ENCODE results near the gene CDKN1C.

CDKN1C gene

DNA sequence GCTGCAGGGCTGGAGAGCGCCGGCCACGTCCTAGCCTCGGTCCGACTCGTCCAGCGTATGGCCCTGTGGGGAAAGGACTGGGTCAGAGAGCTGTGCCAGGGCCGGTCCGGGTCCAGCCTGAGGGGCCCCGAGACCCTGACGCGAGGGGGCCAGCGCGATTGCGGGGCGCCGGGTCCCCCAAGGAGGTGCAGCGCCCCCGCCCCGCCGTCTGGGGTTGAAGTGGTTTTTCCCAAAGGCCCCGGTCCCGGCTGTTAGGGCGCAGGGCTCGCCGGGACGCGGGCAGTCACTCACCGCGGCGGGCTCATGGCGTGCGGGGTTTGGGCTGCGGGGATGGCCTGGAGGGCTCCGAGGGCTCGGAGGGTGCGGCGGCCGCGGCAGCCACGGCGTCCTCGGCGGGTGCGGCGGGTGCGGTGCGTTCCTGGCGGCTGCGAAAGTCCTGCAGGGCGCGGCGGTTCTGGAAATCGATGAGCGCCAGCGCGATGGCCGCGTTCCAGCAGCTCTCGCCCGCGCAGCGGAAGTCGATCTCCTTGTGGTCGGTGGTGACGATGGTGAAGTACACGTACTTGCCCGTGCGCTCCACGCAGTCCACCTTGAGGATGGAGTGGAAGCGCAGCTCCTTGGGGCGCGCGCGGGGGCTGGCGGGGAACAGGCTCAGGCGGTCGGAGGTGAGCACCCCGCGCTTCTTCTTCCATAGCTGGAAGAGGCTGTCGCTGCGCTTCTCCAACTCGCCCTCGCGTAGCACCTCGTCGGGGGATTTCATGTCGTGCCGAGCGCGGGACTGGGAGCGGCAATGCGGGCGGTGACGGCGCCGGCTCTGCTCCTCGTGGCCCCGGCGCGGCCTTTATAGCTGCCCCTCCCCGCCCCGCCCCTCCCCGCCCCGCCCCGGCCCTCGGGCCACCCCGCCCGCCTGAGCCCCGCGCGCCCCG is 43.3 kb upstream of the CDKN1C start, which contains the start of gene PHLDA2:
PHLDA2 (minus strand) TSS at position 816 of the 926 bp plus-strand sequence; CDS start at position 760, 56 bp downstream.
- CTCF ChIA-PET: interaction anchor here (0.7 to 1.0 kb wide), 2 partner anchors 26 to 287 kb away, joined by 3 to 4 read pairs; no protein-coding TSS in a partner anchor
- peak; percentile 66 for DNase-seq (ENCODE audit: extremely low spot score)
- POLR2A ChIA-PET: interaction anchor here (0.7 to 1.7 kb wide), 9 partner anchors 9 to 129 kb away, joined by 3 to 10 read pairs (median 6); a partner anchor contains a TSS
- TF ChIP-seq L3MBTL2 (conservative IDR thresholded peaks at IDR 0.05): peak; percentile 81
- TF ChIP-seq, protein P1, sequence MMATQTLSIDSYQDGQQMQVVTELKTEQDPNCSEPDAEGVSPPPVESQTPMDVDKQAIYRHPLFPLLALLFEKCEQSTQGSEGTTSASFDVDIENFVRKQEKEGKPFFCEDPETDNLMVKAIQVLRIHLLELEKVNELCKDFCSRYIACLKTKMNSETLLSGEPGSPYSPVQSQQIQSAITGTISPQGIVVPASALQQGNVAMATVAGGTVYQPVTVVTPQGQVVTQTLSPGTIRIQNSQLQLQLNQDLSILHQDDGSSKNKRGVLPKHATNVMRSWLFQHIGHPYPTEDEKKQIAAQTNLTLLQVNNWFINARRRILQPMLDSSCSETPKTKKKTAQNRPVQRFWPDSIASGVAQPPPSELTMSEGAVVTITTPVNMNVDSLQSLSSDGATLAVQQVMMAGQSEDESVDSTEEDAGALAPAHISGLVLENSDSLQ (IDR thresholded peaks at IDR 0.05): no peak

DNA sequence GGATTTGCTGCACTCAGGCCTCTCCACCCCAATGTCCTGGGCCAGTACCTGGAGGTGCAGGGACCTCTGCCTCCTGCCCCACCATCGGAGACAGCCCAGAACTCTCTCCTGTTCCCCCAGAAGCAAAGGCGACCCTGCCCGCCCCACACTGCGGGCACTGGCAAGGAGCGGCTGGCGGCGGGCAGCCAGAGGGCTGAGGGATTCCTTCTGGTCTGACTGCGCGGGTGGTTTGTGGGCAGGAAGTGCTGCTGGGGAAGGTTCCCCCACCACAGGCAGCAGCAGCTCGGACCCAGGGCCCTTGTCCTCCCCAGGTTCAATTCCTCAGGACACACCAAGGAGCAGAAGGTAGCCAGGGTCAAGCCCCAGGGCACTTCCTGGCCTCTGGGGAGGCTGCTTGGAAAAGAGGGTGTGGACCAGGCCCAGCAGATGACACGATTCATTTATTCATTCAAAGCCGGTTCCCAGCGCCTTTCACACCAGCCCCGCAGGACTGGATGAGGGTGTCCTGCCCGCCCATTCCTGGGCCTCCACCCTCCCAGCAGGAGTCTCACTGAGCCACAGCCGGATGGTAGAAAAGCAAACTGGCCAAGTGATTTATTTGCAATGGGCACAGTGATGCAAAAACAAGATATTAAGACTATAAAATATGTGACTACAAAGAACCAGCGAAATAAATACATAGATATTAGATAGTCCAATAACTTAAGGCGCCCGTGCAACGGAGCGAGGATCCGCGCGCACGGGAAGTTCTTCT is 42.5 kb upstream of the CDKN1C start:
- no peak for TF ChIP-seq LEF1 (IDR thresholded peaks at IDR 0.05; ENCODE audit: borderline replicate concordance)
- no peak for TF ChIP-seq TARDBP (IDR thresholded peaks at IDR 0.05)
- no peak for TF ChIP-seq HDGF (IDR thresholded peaks at IDR 0.05; ENCODE audit: borderline replicate concordance)
- TF ChIP-seq FOXM1 (IDR thresholded peaks at IDR 0.05; ENCODE audit: borderline replicate concordance): no peak
- no peak for TF ChIP-seq FOXK2 (IDR thresholded peaks at IDR 0.05)
- no peak for TF ChIP-seq ZNF384 (IDR thresholded peaks at IDR 0.05)
- ChIA-PET CTCF (no interaction called here), POLR2A (interaction anchor here (0.9 to 1.4 kb wide), 2 partner anchors 8 to 130 kb away, joined by 3 to 6 read pairs; no protein-coding TSS in a partner anchor)
- no peak for DNase-seq (ENCODE audit: extremely low spot score)

DNA sequence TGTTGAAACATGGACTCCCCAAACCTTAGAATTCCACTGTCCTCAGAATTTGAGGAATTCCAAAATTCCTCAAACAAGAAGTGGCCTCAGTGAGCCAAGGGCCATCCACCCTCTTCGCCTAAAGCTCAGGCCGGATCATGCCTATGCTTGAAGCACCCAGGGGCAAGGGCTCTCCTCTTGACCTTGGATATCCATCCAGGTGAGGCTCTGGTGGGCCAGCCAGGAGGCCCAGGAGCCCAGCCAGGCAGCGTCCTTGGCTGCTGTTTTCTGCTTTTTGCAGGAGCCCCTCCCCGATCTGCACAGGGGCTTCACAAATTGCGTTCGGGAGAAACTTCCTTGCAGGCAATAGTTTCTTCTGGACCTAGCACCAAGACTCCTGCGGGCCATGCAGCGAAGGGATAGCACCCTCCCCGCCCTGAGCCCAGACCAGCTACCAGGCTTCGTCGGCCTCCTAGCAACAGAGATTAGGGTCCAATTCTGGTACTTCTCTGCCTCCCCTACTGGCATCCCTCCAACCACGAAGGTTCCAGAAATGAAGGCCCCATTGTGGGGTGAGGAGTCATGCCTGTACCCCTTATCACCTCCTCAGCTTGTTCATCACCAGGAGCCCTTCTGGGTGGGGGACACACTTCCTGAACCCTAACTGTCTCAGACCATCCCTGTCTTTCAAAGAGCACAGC is 41.7 kb upstream of the CDKN1C start:
- POLR2A ChIA-PET: interaction anchor here (1.3 kb wide), 1 partner anchor 65 kb away, joined by 3 read pairs; the partner anchor contains the start of gene NAP1L4
- TF ChIP-seq TARDBP (IDR thresholded peaks at IDR 0.05) (no peak), FOXA1 (IDR thresholded peaks at IDR 0.05) (no peak), ZNF384 (IDR thresholded peaks at IDR 0.05) (no peak), SP1 (IDR thresholded peaks at IDR 0.05) (no peak), FOXM1 (IDR thresholded peaks at IDR 0.05; ENCODE audit: borderline replicate concordance) (no peak), LEF1 (IDR thresholded peaks at IDR 0.05; ENCODE audit: borderline replicate concordance) (no peak), L3MBTL2 (conservative IDR thresholded peaks at IDR 0.05) (no peak), BHLHE40 (IDR thresholded peaks at IDR 0.05; ENCODE audit: borderline replicate concordance) (no peak), ELF4 (IDR thresholded peaks at IDR 0.05) (no peak), SUZ12 (IDR thresholded peaks at IDR 0.05) (no peak)
- CTCF ChIA-PET: interaction anchor here (0.6 kb wide), 1 partner anchor 359 kb away, joined by 3 read pairs; no protein-coding TSS in a partner anchor
- DNase-seq (ENCODE audit: extremely low spot score): no peak

DNA sequence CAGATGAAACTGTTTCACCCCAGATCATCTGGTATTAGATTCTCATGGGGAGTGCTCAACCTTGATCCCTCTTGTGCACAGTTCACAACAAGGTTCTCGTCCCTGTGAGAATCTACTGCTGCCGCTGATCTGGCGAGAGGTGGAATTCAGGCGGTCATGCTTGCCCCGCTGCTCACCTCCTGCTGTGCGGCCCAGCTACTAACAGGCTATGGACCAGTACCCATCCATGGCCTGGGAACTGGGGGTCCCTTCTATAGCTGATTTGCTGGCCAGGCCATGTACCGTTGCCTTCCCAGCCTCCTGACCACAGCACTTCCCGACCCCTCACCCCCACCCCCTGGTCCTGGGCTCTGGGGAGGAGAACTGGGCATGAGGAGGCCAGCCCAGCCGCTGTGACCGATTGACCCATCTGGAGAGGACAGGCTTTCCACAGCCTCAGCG is 41.1 kb upstream of the CDKN1C start:
- CTCF ChIA-PET: interaction anchor here (0.5 kb wide), 1 partner anchor 28 kb away, joined by 3 read pairs; no protein-coding TSS in a partner anchor
- no peak for DNase-seq (ENCODE audit: extremely low spot score)
- POLR2A ChIA-PET: interaction anchor here (1.3 kb wide), 1 partner anchor 66 kb away, joined by 3 read pairs; the partner anchor contains the start of gene NAP1L4
- TF ChIP-seq CTBP1 (IDR thresholded peaks at IDR 0.05; ENCODE audit: borderline replicate concordance) (no peak), BHLHE40 (IDR thresholded peaks at IDR 0.05; ENCODE audit: borderline replicate concordance) (no peak), HDGF (IDR thresholded peaks at IDR 0.05; ENCODE audit: borderline replicate concordance) (no peak), FOXM1 (IDR thresholded peaks at IDR 0.05; ENCODE audit: borderline replicate concordance) (no peak), ELF4 (IDR thresholded peaks at IDR 0.05) (no peak), ARNT (IDR thresholded peaks at IDR 0.05) (no peak), SP1 (IDR thresholded peaks at IDR 0.05) (no peak), SUZ12 (IDR thresholded peaks at IDR 0.05) (no peak), FOXK2 (IDR thresholded peaks at IDR 0.05) (no peak), NFRKB (IDR thresholded peaks at IDR 0.05) (no peak), L3MBTL2 (conservative IDR thresholded peaks at IDR 0.05) (no peak), ZNF384 (IDR thresholded peaks at IDR 0.05) (no peak), LEF1 (IDR thresholded peaks at IDR 0.05; ENCODE audit: borderline replicate concordance) (no peak), TARDBP (IDR thresholded peaks at IDR 0.05) (no peak), FOXA1 (IDR thresholded peaks at IDR 0.05) (no peak)
- TF ChIP-seq, protein P1 (IDR thresholded peaks at IDR 0.05): no peak

DNA sequence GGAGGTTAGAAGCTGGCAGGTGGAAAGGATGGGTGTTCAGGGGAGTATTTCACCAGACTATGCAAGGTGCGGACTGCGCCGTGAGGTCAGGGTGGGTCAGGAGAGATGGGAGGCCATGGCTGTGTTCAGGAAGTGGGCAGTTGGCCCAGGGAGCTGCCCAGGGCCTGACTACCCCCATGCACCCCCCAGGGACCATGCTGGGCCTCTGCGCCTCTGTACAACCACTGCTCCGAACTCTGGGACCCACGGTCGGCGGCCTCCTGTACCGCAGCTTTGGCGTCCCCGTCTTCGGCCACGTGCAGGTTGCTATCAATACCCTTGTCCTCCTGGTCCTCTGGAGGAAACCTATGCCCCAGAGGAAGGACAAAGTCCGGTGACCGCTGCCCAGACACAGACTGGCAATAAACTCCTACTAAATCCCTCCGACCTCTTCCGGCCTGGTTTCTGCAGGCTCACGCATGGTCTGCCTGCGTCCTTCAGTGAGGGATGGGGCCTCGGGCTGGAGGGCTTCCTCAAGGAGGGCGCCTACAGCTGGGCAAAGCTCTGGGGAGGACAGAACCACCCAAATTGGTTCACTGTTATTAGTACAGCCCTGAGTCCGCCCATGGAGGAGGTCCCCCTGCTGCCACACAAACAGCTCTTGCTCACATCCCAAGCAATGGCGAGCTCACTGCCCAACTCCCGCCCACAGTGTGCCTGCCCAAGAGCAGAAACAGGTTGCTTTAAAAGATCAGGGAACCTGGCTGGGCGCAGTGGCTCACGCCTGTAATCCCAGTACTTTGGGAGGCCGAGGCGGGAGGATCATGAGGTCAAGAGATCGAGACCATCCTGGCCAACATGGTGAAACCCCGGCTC is 39.5 kb upstream of the CDKN1C start:
- POLR2A ChIA-PET: interaction anchor here (0.8 kb wide), 1 partner anchor 32 kb away, joined by 3 read pairs; no protein-coding TSS in a partner anchor
- CTCF ChIA-PET: interaction anchor here (0.7 kb wide), 1 partner anchor 72 kb away, joined by 4 read pairs; no protein-coding TSS in a partner anchor
- no peak for DNase-seq (ENCODE audit: extremely low spot score)
- TF ChIP-seq BHLHE40 (IDR thresholded peaks at IDR 0.05; ENCODE audit: borderline replicate concordance): no peak
- no peak for TF ChIP-seq FOXM1 (IDR thresholded peaks at IDR 0.05; ENCODE audit: borderline replicate concordance)
- TF ChIP-seq ELF4 (IDR thresholded peaks at IDR 0.05): no peak
- no peak for TF ChIP-seq TARDBP (IDR thresholded peaks at IDR 0.05)
- TF ChIP-seq LEF1 (IDR thresholded peaks at IDR 0.05; ENCODE audit: borderline replicate concordance): no peak
- TF ChIP-seq HDGF (IDR thresholded peaks at IDR 0.05; ENCODE audit: borderline replicate concordance): no peak
- no peak for TF ChIP-seq NFRKB (IDR thresholded peaks at IDR 0.05)
- no peak for TF ChIP-seq CTBP1 (IDR thresholded peaks at IDR 0.05; ENCODE audit: borderline replicate concordance)
- TF ChIP-seq ZNF384 (IDR thresholded peaks at IDR 0.05): no peak
- no peak for TF ChIP-seq SUZ12 (IDR thresholded peaks at IDR 0.05)
- no peak for TF ChIP-seq L3MBTL2 (conservative IDR thresholded peaks at IDR 0.05)
- TF ChIP-seq ARNT (IDR thresholded peaks at IDR 0.05): no peak
- TF ChIP-seq, protein P1 (IDR thresholded peaks at IDR 0.05): no peak
- no peak for TF ChIP-seq FOXK2 (IDR thresholded peaks at IDR 0.05)
- TF ChIP-seq FOXA1 (IDR thresholded peaks at IDR 0.05): no peak
- no peak for TF ChIP-seq SP1 (IDR thresholded peaks at IDR 0.05)

Data from HEK293T (cell line).